AG10803 (cell line): Measurements from ENCODE around the gene COL18A1.
A peak's percentile ranks its signal among the peaks of the same experiment; 100 is the strongest.
"Not testable (repeated sequence)": the region's sequence is repeated elsewhere in the genome, so short reads cannot be mapped to it uniquely, and the experiment has no call there.

ENCODE experiments used
- DNase-seq: peaks from one replicate; pipeline ENCODE4 v3.0.0; 2010; ENCODE audit warnings: low read depth
- H3K4me3 ChIP-seq: 2 replicates; pipeline ENCODE4 v1.5.1; 2011; ENCODE audit warnings: mild to moderate bottlenecking, low read length, control low read depth
- CTCF ChIP-seq: conservative IDR thresholded peaks from 2 replicates; pipeline ENCODE4 v1.5.1; 2011; ENCODE audit warnings: mild to moderate bottlenecking, low read length, control low read depth, inconsistent platforms

The COL18A1 gene

GRCh38 chr21:45556302-45556644 is 151.3 kb downstream of the COL18A1 start:
- DNase-seq = no peak
- H3K4me3 ChIP-seq = peak overlapping the region; percentile 9; the same call in 1 of the 2 replicates
- no peak for TF ChIP-seq CTCF

- DNase-seq = no peak
- H3K4me3 ChIP-seq = no peak overlapping the region
- TF ChIP-seq CTCF = no peak
These were observed 152.0 kb downstream of the COL18A1 start for GRCh38 chr21:45556645-45557615.

- H3K4me3 ChIP-seq = no peak overlapping the region
- no peak for TF ChIP-seq CTCF
- no peak for DNase-seq
These were observed 152.7 kb downstream of the COL18A1 start for GRCh38 chr21:45557616-45558043.

GRCh38 chr21:45558044-45558721 is 153.2 kb downstream of the COL18A1 start:
- no peak overlapping the region for H3K4me3 ChIP-seq
- no peak for TF ChIP-seq CTCF
- DNase-seq = no peak

GRCh38 chr21:45559216-45560105 is 154.5 kb downstream of the COL18A1 start:
- DNase-seq = no peak
- TF ChIP-seq CTCF = no peak
- H3K4me3 ChIP-seq = no peak overlapping the region

DNA sequence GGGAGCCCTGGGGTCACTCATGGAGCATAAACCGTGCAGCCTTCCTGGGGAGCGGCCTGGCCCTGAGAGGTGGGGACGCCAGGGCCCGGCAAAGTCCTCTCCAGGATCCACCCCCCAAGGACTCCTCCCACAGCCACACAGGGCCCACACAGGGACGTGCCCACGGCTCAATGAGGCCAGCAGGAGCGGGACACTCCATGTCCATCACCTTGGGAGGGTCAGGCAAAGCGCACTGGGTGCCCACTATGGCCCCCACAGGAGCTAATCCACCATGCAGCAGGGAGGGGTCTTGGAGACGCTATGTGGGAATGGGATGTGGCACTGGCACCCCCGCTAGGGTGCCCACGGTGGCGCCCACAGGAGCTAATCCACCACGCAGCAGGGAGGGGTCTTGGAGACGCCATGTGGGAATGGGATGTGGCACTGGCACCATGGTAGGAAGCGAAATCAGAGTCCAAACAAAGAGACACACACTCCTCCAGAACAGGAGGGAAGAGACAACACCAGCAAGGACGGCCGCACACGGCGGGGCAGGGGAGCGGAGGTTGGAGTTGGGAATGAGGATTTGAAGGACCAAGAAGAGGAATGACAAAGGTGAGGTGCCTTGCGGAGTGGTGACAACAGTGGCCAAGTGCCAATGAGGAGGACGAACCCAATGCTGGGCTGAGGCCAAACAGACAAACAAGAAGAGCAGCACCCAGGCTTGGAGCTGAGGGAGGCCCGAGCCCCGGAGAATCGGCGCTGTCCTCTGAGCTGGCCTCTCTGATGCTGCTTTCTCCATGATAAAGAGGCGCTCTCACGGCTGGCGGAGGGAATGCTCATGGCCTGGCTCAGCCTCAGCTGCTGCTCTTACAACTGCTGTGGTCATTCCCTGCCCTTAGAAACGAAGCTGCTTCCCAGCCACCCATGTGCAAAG is 155.4 kb downstream of the COL18A1 start:
- no peak for DNase-seq
- no peak overlapping the region for H3K4me3 ChIP-seq
- TF ChIP-seq CTCF = no peak

GRCh38 chr21:45561241-45561640 is 156.3 kb downstream of the COL18A1 start:
- DNase-seq, H3K4me3 ChIP-seq: not testable (repeated sequence)
